Neural progenitor cell (in vitro differentiated cells): ENCODE results near the gene PLCD3. TPM values are rescaled to one million over a fixed set of nuclear protein-coding genes. Genes with fewer than 3 reads are reported as not detected.

Source experiments
- DNase-seq: peaks from one replicate; pipeline ENCODE4 v3.0.0-alpha.2; 2016; ENCODE audit warnings: low spot score
- H2AFZ ChIP-seq: fragments of 200-600 bp; sonication (generic); replicated peaks from 2 replicates; pipeline ENCODE4 v1.6.1; 2016; ENCODE audit warnings: antibody characterized with exemption
- H3F3A ChIP-seq: fragments of 200-600 bp; sonication (generic); 2 replicates; pipeline ENCODE4 v1.6.1; 2016; ENCODE audit warnings: antibody characterized with exemption, low read depth
- H3K27ac ChIP-seq: fragments of 200-600 bp; sonication (generic); 2 replicates; pipeline ENCODE4 v1.5.1; 2016; ENCODE audit warnings: mild to moderate bottlenecking
- H3K27me3 ChIP-seq: fragments of 200-600 bp; sonication (generic); 2 replicates; pipeline ENCODE4 v1.6.1; 2016; ENCODE audit warnings: mild to moderate bottlenecking, moderate library complexity
- H3K36me3 ChIP-seq: fragments of 200-600 bp; sonication (generic); 2 replicates; pipeline ENCODE4 v1.5.1; 2016
- H3K4me1 ChIP-seq: fragments of 200-600 bp; sonication (generic); 2 replicates; pipeline ENCODE4 v1.6.1; 2016; ENCODE audit warnings: mixed run types
- H3K4me2 ChIP-seq: fragments of 200-600 bp; sonication (generic); 2 replicates; pipeline ENCODE4 v1.6.1; 2016
- H3K4me3 ChIP-seq: fragments of 200-600 bp; sonication (generic); 2 replicates; pipeline ENCODE4 v1.5.1; 2016
- H3K79me2 ChIP-seq: fragments of 200-600 bp; sonication (generic); 2 replicates; pipeline ENCODE4 v1.6.1; 2016; ENCODE audit warnings: low read depth
- H3K9ac ChIP-seq: fragments of 200-600 bp; sonication (generic); 2 replicates; pipeline ENCODE4 v1.6.1; 2016
- H3K9me3 ChIP-seq: fragments of 200-600 bp; sonication (generic); 2 replicates; pipeline ENCODE4 v1.5.1; 2016; ENCODE audit warnings: low read depth
- H4K20me1 ChIP-seq: fragments of 200-600 bp; sonication (generic); 2 replicates; pipeline ENCODE4 v1.6.1; 2016; ENCODE audit warnings: low read depth
- H3K27ac Mint-ChIP-seq: 3 replicates; pipeline ENCODE4 v1.8.0; 2021; ENCODE audit warnings: mixed read lengths
- H3K27me3 Mint-ChIP-seq: 2 replicates; pipeline ENCODE4 v1.8.0; 2022; ENCODE audit warnings: low read depth, mild to moderate bottlenecking, inconsistent platforms, moderate library complexity, mixed read lengths; ENCODE audit not compliant: insufficient read depth
- H3K36me3 Mint-ChIP-seq: 3 replicates; pipeline ENCODE4 v1.8.0; 2021; ENCODE audit warnings: mixed read lengths
- H3K4me1 Mint-ChIP-seq: 3 replicates; pipeline ENCODE4 v1.8.0; 2021; ENCODE audit warnings: mixed read lengths
- H3K4me3 Mint-ChIP-seq: 3 replicates; pipeline ENCODE4 v1.8.0; 2021; ENCODE audit warnings: mild to moderate bottlenecking, moderate library complexity, mixed read lengths
- H3K9me3 Mint-ChIP-seq: 3 replicates; pipeline ENCODE4 v1.8.0; 2020; ENCODE audit warnings: mixed read lengths
- CTCF ChIP-seq: fragments of 200-600 bp; sonication (generic); IDR thresholded peaks from 2 replicates; pipeline ENCODE4 v1.5.1; 2017; ENCODE audit warnings: antibody characterized with exemption, mild to moderate bottlenecking
- EZH2 ChIP-seq: fragments of 200-600 bp; sonication (generic); IDR thresholded peaks from 2 replicates; pipeline ENCODE4 v1.6.1; 2017; ENCODE audit warnings: antibody characterized with exemption, mild to moderate bottlenecking, moderate library complexity
- EZH2phosphoT487 ChIP-seq: fragments of 200-600 bp; sonication (generic); IDR thresholded peaks from 2 replicates; pipeline ENCODE4 v1.6.1; 2017; ENCODE audit warnings: antibody characterized with exemption
- total RNA-seq: library from RNA; depleted of rRNA; stranded (reverse); fragments of >200 nt; gene quantifications from 2 replicates; pipeline ENCODE4 v1.2.3, GENCODE V29; 2015; ENCODE audit warnings: low replicate concordance

PLCD3 gene
- total RNA-seq, 1 donor from 2014 or later: 16.0 TPM

GRCh38 chr17:45170931-45171337, 38.6 kb upstream of the PLCD3 start:
- DNase-seq: no peak
- Histone ChIP-seq H2AFZ (no peak overlapping the region), H3K36me3 (no peaks in the 10 kb centered on the region), H3K9ac (no peak overlapping the region), H3K9me3 (no peaks in the 10 kb centered on the region), H3K4me2 (no peak overlapping the region), H4K20me1 (no peaks in the 10 kb centered on the region), H3F3A (peaks cover 34% of the 10 kb centered on the region), H3K79me2 (no peaks in the 10 kb centered on the region), H3K27me3 (no peaks in the 10 kb centered on the region), H3K4me1 (peaks cover 25% of the 10 kb centered on the region), H3K4me3 (no peak overlapping the region), H3K27ac (peak overlapping the region; percentile 90)
- Mint-ChIP-seq H3K36me3 (peaks cover 5% of the 10 kb centered on the region), H3K4me3 (no peak overlapping the region), H3K4me1 (peaks cover 30% of the 10 kb centered on the region), H3K9me3 (no peaks in the 10 kb centered on the region), H3K27me3 (peaks cover 8% of the 10 kb centered on the region), H3K27ac (peak overlapping the region; percentile 57)
- TF ChIP-seq CTCF (no peak), EZH2 (no peak), EZH2phosphoT487 (no peak)

- Histone ChIP-seq H3K4me2 (no peak overlapping the region), H2AFZ (no peak overlapping the region), H3K9me3 (no peaks in the 10 kb centered on the region), H3K9ac (no peak overlapping the region), H3K27ac (peak overlapping the region; percentile 90), H3K79me2 (no peaks in the 10 kb centered on the region), H3K4me3 (no peak overlapping the region), H3K27me3 (no peaks in the 10 kb centered on the region), H3F3A (peaks cover 34% of the 10 kb centered on the region), H4K20me1 (no peaks in the 10 kb centered on the region), H3K4me1 (peaks cover 25% of the 10 kb centered on the region), H3K36me3 (no peaks in the 10 kb centered on the region)
- no peak overlapping the region for H3K4me3 Mint-ChIP-seq
- no peak for TF ChIP-seq EZH2phosphoT487
- TF ChIP-seq EZH2: no peak
- TF ChIP-seq CTCF: no peak
- DNase-seq: no peak
- H3K27me3 Mint-ChIP-seq: peaks cover 8% of the 10 kb centered on the region
- peaks cover 30% of the 10 kb centered on the region for H3K4me1 Mint-ChIP-seq
- peak overlapping the region; percentile 57 for H3K27ac Mint-ChIP-seq
- H3K36me3 Mint-ChIP-seq: peaks cover 6% of the 10 kb centered on the region
- no peaks in the 10 kb centered on the region for H3K9me3 Mint-ChIP-seq
Observed at GRCh38 chr17:45170280-45170930, 38.1 kb upstream of the PLCD3 start.

- peaks cover 8% of the 10 kb centered on the region for H3K27me3 Mint-ChIP-seq
- H3K27ac ChIP-seq: no peak overlapping the region
Observed at GRCh38 chr17:45168991-45169752, 36.9 kb upstream of the PLCD3 start.

More at GRCh38 chr17:45168991-45169752, 36.9 kb upstream of the PLCD3 start:
- DNase-seq: no peak
- peaks cover 25% of the 10 kb centered on the region for H3K4me1 ChIP-seq
- no peak overlapping the region for H3K9ac ChIP-seq
- H3K4me2 ChIP-seq: no peak overlapping the region
- no peaks in the 10 kb centered on the region for H3K9me3 ChIP-seq
- no peak overlapping the region for H2AFZ ChIP-seq
- peaks cover 34% of the 10 kb centered on the region for H3F3A ChIP-seq
- H3K36me3 ChIP-seq: no peaks in the 10 kb centered on the region
- no peaks in the 10 kb centered on the region for H3K79me2 ChIP-seq
- no peak overlapping the region for H3K27ac Mint-ChIP-seq
- H3K4me3 Mint-ChIP-seq: no peak overlapping the region
- H3K27me3 ChIP-seq: no peaks in the 10 kb centered on the region
- H4K20me1 ChIP-seq: no peaks in the 10 kb centered on the region
- no peak for TF ChIP-seq EZH2
- no peak for TF ChIP-seq EZH2phosphoT487
- TF ChIP-seq CTCF: no peak
- H3K4me3 ChIP-seq: no peak overlapping the region
- no peaks in the 10 kb centered on the region for H3K9me3 Mint-ChIP-seq
- peaks cover 30% of the 10 kb centered on the region for H3K4me1 Mint-ChIP-seq
- peaks cover 7% of the 10 kb centered on the region for H3K36me3 Mint-ChIP-seq
